ENCODE results near the gene ASTN1. TPM values are rescaled to one million over a fixed set of nuclear protein-coding genes. Genes with fewer than 3 reads are reported as not detected.

ASTN1 gene
- polyA plus RNA-seq, 3 donors, result 1.6 to 2.0 (median 1.8) TPM

- no peak for DNase-seq (ENCODE audit: low read depth in 3 of 3, low spot score in 2 of 3)
Measured at GRCh38 chr1:176934370-176934769, 230.1 kb downstream of the ASTN1 start.

- no peak for DNase-seq (ENCODE audit: low read depth in 3 of 3, low spot score in 2 of 3)
Measured at GRCh38 chr1:176932114-176933104, 232.1 kb downstream of the ASTN1 start.

- no peak for DNase-seq (ENCODE audit: low read depth in 3 of 3, low spot score in 2 of 3)
Measured at GRCh38 chr1:176931526-176931925, 233.0 kb downstream of the ASTN1 start.

DNA sequence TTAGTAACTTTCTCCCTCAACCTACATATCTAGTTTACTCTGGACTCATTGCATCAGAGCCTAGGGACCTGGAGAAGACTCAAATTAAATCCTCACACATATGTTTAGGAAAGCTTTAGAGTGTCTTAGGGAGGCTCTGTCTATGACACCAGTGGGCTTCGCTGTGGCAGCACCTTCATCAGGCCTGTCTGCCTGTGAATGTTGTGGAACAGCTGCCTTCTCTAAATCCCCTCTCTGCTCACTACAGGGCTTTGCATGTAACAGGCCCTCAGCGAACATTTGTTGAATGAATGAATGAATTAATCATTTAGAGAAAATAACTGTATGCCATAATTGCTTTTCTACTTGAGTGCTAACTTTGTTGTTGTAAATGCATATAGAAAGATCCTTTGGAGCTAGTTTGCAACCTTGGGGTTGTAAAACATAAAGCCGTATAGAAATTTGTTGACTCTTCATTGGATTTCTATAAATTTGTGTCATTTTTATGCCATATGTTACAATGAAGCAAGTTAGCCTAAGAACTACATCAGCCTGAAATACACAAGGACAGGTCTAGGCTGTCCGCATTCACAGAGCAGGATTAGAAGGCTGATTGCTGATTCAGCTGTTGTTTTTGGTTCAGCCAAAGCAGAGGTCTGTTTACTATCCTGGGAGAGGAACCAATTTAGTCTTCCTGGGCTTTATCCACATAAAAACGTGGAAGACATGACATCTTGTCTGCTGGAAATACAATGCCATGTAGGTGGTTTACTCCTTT lies 238.0 kb downstream of the ASTN1 start:
- no peak for DNase-seq (ENCODE audit: low read depth in 3 of 3, low spot score in 2 of 3)

DNA sequence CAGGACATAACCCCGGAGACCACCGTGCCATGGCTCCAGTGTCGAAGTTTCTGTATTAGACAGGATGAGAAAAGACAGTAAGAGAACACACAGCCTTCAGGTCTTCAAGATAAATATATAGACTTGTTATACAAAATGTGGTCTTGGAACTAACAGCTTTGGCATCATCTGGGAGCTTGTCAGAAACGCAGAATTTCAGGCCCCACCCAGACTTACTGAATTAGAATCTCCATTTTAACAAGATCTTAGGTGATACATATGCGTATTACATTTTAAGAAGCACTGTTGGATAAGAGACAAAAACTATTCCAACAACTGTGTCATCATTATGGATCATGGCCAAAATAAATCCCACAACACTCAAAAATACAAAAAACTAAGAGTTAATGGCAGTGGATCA lies 239.3 kb downstream of the ASTN1 start:
- no peak for DNase-seq (ENCODE audit: low read depth in 3 of 3, low spot score in 2 of 3)

DNA sequence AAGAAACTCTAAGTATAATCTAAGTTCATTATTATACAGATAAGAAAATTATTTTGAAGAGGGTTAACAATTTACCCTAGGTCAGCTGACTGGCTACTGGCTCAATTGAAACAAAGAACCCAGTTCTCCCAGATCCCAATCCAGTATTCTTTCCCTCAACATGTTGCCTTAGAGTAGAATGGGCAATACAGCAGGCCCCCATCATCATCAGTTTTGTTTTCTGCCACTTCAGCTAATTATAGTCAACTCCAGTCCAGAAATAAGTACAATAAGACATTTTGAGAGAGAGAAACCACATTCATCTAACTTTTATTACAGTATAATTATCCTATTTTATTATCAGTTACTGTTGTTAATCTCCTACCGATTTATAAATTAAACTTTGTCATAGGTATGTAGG lies 241.2 kb downstream of the ASTN1 start:
- no peak for DNase-seq (ENCODE audit: low read depth in 3 of 3, low spot score in 2 of 3)

- no peak for DNase-seq (ENCODE audit: low read depth in 3 of 3, low spot score in 2 of 3)
Measured at GRCh38 chr1:176919386-176920378, 244.8 kb downstream of the ASTN1 start.

GRCh38 chr1:176905648-176906047 lies 258.9 kb downstream of the ASTN1 start:
- DNase-seq (ENCODE audit: low read depth in 3 of 3, low spot score in 2 of 3), result no peak

DNA sequence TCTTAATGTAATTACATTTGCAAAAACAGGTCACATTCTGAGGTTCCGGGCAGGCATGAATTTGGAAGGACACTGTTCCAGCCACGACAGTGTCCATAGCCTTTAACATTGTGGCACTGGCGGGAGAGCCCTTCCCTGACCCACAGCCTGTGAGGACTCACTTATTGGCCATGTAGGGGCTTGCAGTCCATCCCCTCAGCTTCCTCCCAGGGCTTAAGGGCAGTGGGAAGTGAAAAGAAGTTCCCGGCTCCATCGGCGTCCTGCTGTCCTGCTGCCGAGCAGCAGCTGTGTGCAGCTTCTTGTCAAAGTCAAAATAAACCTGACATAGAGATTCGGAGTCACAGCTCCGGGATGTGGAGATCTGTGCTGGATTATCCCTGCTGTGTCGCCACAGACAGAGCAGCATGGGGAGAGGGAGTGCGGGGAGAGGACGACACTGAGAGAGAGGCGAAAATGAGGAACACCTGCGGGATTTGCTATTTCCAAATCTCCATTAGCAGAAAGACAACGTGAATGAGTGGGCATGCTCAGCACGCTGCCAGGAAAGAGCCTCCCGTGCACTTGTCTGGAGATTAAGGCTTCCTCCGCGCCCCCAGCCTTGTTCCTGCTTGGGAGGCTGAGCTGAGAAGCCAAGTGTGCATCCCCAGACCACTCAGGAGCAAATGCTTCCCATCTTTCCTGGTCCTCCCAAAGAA lies 260.3 kb downstream of the ASTN1 start:
- DNase-seq (ENCODE audit: low read depth in 3 of 3, low spot score in 2 of 3), result no peak

GRCh38 chr1:176903474-176903873 lies 261.0 kb downstream of the ASTN1 start:
- DNase-seq (ENCODE audit: low read depth in 3 of 3, low spot score in 2 of 3), result no peak

GRCh38 chr1:176899321-176899720 lies 265.2 kb downstream of the ASTN1 start:
- no peak for DNase-seq (ENCODE audit: low read depth in 3 of 3, low spot score in 2 of 3)

GRCh38 chr1:176897350-176898236 lies 266.9 kb downstream of the ASTN1 start:
- DNase-seq (ENCODE audit: low read depth in 3 of 3, low spot score in 2 of 3), result peak in 2 of 3 donors; percentile 62 to 72

DNA sequence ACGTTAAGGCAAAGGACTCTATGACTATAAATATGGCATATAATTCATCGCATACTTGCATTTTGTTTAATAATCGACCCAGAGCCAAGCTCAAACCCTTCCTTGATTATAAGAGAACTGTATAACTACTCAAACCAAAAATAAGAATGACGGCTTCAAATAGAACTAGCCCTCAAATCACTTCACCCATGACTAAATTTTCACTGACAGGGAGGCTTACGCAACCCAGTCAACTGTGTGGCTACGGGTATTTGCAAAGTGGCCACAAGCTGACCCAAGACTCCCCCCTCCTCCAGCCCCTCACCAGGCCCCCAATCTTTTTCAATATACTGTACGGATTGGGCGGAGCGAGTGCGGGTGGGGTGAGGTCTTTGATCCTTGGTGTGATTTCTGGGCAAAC lies 268.3 kb downstream of the ASTN1 start:
- DNase-seq (ENCODE audit: low read depth in 3 of 3, low spot score in 2 of 3), result no peak

DNA sequence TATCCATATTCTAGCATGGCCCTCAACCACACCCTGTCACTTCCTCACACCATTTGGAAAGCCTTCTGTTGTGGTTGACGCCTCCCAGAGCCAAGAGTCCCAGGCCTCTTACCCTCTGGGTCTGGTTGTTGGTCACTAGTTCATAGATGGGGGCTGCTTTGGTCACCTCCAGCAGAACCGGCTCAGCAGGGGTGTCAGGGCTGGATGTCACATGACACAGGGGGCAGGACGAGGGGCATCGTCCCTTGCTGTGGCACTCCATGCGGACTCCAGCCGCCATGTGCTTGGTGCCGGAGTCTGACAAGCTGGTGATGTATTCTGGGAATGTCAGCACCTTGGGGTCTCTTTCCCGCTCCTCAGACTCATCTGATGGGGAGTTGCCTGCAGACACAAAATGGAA lies 270.1 kb downstream of the ASTN1 start:
- DNase-seq (ENCODE audit: low read depth in 3 of 3, low spot score in 2 of 3), result no peak

DNA sequence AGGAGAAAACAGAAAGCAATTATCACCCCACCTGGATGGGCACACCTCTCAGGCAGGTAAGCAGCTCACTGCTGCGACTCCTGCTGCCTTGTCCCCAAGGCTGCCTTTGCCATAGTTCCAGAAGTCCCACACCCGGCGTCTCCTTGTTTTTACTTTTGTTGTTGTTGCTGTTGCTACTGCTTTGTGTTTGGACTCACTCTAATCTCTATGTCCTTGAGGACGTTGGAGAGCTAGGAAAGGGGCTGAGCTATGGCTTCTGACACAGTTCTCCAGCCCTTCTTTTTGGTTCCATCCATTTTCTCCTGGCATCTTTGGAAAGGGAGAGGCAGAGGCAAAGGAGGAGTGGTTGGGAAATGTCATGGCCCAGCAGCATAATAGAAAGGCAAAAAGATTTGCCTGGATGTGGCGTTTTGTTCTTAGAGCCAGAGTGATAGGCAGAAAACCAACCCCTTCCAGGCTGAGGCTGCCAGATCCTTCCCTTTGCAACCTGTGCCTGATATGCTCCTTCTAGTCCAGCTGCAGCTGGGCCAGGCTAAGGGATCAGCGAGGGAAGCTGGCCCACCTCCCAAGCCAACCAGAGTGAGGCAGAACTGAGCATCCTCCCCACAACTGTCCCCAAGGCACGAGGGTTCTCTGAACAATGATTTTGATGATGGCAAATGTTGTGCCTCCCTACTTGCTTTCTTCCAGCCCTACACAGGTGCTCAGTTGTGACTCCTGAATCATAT lies 270.7 kb downstream of the ASTN1 start:
- DNase-seq (ENCODE audit: low read depth in 3 of 3, low spot score in 2 of 3), result no peak

DNA sequence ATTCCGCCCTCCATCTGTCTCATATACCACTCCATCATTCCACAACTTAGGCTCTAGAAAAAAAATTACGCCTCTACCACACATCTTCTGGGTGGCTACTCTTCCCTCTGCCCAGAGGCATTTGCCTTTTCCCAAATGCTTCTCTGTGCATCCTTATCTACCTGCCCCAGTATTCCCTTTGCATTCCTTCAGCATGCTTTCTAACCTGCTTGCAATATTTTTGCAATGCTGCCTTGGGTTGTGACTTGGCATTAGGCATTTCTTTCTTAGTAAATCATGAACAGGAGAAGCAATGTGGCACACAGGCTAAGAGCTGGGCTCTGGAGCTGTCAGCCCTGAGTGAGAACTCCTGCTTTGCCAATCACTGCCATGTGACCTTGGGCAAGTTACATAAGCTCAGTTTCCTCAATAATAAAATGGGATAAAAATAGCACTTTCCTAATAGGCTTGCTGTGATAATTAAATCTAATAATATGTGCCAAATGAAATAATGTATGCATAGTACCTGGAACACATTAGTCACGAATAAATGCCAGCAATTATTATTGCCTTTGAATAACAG lies 276.0 kb downstream of the ASTN1 start:
- no peak for DNase-seq (ENCODE audit: low read depth in 3 of 3, low spot score in 2 of 3)

DNA sequence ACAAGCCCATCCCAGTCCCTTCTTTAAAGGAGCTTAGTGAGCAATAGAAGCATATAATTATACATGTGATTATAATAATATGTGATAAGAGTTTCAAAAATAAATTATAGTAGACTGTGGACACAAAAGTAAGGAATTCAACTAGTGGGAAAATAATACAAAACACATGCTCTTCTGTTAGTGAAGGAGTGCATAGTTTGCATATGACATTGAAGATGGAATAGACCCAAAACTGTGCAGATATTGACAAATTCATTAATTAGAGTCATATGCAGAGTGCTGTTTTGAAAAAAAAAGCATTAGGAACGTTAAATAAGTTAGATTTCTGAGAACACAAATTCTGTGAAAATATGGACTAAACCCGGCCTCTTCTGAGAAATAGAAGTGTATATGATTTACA lies 278.8 kb downstream of the ASTN1 start:
- DNase-seq (ENCODE audit: low read depth in 3 of 3, low spot score in 2 of 3), result no peak

DNA sequence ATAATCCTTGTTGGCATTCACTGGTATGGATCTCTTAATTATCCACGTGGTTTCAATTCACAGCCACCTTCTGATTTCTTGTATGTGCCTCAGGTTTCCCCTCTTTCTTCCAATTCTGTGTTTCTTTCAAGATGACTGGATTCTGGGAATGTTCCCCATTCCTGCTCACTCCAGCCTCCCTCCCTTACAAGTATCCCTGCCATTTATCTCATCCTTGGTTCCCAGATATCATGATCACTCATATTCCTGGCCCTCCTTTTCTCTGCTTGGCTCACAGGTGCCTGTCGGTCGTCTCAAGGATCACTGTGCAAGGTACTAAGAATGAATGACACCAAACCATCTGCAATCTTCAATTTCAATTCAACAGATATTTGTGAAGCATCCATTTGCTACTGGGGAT lies 279.2 kb downstream of the ASTN1 start:
- DNase-seq (ENCODE audit: low read depth in 3 of 3, low spot score in 2 of 3), result no peak
